Pancreas (tissue), 10 donors: ENCODE data around the gene ARFGEF3. TPM values are rescaled to one million over a fixed set of nuclear protein-coding genes. Genes with fewer than 3 reads are reported as not detected.

ENCODE experiments used
- ATAC-seq, 4 donors: fragments of 200-7000 bp; cut with Tn5 transposase; one replicate each; pipeline versions ENCODE4 v1.8.0 to v1.9.1; 2020; ENCODE audit warnings: mild to moderate bottlenecking in 4 of 4, moderate library complexity in 4 of 4
- DNase-seq, 6 donors: peaks; one replicate each; pipeline ENCODE4 v3.0.0-alpha.2; 2020
- FAIRE-seq: peaks from 2 replicates; lab custom pipeline; 2012; peaks lifted over from hg19 to GRCh38; lab: Jason Lieb, UNC
- H3K27ac ChIP-seq, 4 donors: fragments of 200-600 bp; sonication (generic); 1 replicate in 3 of 4; 2 replicates in 1 of 4; pipeline versions ENCODE4 v1.5.0 to v1.8.0; 2020
- H3K27me3 ChIP-seq, 4 donors: fragments of 200-600 bp; one replicate each; pipeline ENCODE4 v1.8.0; 2021
- H3K36me3 ChIP-seq, 3 donors: fragments of 200-600 bp; sonication (generic) in 1 of 3; one replicate each; pipeline versions ENCODE4 v1.5.0 to v1.8.0; 2020 to 2021
- H3K4me1 ChIP-seq, 3 donors: fragments of 200-600 bp; one replicate each; pipeline ENCODE4 v1.8.0; 2021
- H3K4me3 ChIP-seq, 4 donors: fragments of 200-600 bp; sonication (generic) in 2 of 4; one replicate each; pipeline versions ENCODE4 v1.5.0 to v1.8.0; 2020 to 2021
- H3K9me3 ChIP-seq, 4 donors: fragments of 200-600 bp; one replicate each; pipeline ENCODE4 v1.8.0; 2021
- CTCF ChIP-seq, 4 donors: fragments of 200-600 bp; sonication (generic) in 3 of 4; IDR thresholded peaks; one replicate each; pipeline versions ENCODE4 v1.5.0 to v1.8.0; 2021; ENCODE audit warnings: antibody characterized with exemption in 4 of 4
- WGBS, 2 donors: extraction: QIAGEN DNeasy Blood & Tissue Kit; methylation state at CpG; one replicate each; pipeline ENCODE4 v1.1.7; 2013; 5-methylcytosine and 5-hydroxymethylcytosine counted together
- intact Hi-C, 3 donors: fragments of 100-400 bp; cut with DNase I; formaldehyde crosslinking; loops; one replicate each; pipeline versions ENCODE4 v1.11.1 to v1.14.2; 2022
- polyA plus RNA-seq, 2 donors: library from polyadenylated mRNA; stranded (reverse); fragments of 200-250 nt; gene quantifications; one replicate each; pipeline ENCODE4 v1.2.3, GENCODE V29; 2013
- total RNA-seq, 6 donors: library from RNA; stranded (reverse); fragmentation: NEBNext Ultra II Directional in 4 of 6; extraction: Animal tissue kit (Norgen Biotek cat#: 25700) in 4 of 6; gene quantifications; one replicate each; pipeline versions ENCODE4 v1.2.1 to v1.2.4, GENCODE V29; 2021 to 2023
- donor health status: healthy with polysubstance abuse.
- donor health status: DM: no; HTN: no; CAD: no; lungs with moderate emphysema.
- donor health status: DM: no; HTN: no; CAD: no.
- donor health status: control.
- donor health status: control.
- donor health status: Bipolar disorder and iron deficiency.
- donor health status: DM: yes; HTN: yes; CAD: no.
- donor health status: DM: no; HTN: no; CAD: no.
- donor health status: DM: no; HTN: no; CAD: no.
- donor health status: DM: yes; HTN: yes; CAD: no.

ARFGEF3 gene
- total and polyA plus RNA-seq, 8 donors: 4.8 to 19.0 (median 15.7) TPM

GRCh38 chr6:138271451-138271850 lies 109.7 kb downstream of the ARFGEF3 start:
- Histone ChIP-seq H3K27ac (no peak overlapping the region), H3K36me3 (no peaks in the 10 kb centered on the region), H3K9me3 (no peaks in the 10 kb centered on the region), H3K27me3 (no peaks in the 10 kb centered on the region), H3K4me3 (no peak overlapping the region), H3K4me1 (peaks cover 0 to 5% (median 3%) of the 10 kb centered on the region in 3 donors)
- intact Hi-C loops: loop anchor here in 1 of 3 donors (10.0 kb wide), 1 partner anchor 157 kb away; no protein-coding TSS in a partner anchor
- no peak for TF ChIP-seq CTCF (IDR thresholded peaks at IDR 0.05)
- FAIRE-seq: no peak
- no peak for ATAC-seq
- 97 to 100% methylated on average over 1 of the region's 1 CpG for WGBS, 2 donors
- no peak for DNase-seq

- no peak for TF ChIP-seq CTCF (IDR thresholded peaks at IDR 0.05)
- H3K4me3 ChIP-seq: no peak overlapping the region
- DNase-seq: no peak
- intact Hi-C loops: loop anchor here in 1 of 3 donors (10.0 kb wide), 1 partner anchor 158 kb away; no protein-coding TSS in a partner anchor
- ATAC-seq: peak in 2 of 4 donors; percentile 39 to 63
- no peaks in the 10 kb centered on the region for H3K27me3 ChIP-seq
- no peaks in the 10 kb centered on the region for H3K9me3 ChIP-seq
- no peaks in the 10 kb centered on the region for H3K36me3 ChIP-seq
- no peak for FAIRE-seq
- H3K4me1 ChIP-seq: peaks cover 0 to 5% (median 3%) of the 10 kb centered on the region in 3 donors
- no peak overlapping the region for H3K27ac ChIP-seq
- 65 to 66% methylated on average over 8 of the region's 8 CpGs for WGBS, 2 donors
Observed at GRCh38 chr6:138272533-138273315, 111.0 kb downstream of the ARFGEF3 start.

GRCh38 chr6:138275976-138276375 lies 114.2 kb downstream of the ARFGEF3 start:
- no peak overlapping the region for H3K4me3 ChIP-seq
- H3K9me3 ChIP-seq: no peaks in the 10 kb centered on the region
- no peaks in the 10 kb centered on the region for H3K27me3 ChIP-seq
- DNase-seq (no peak), FAIRE-seq (no peak), ATAC-seq (no peak)
- H3K4me1 ChIP-seq: peaks cover 0 to 3% (median 0%) of the 10 kb centered on the region in 3 donors
- WGBS, 2 donors: 88 to 90% methylated on average over 3 of the region's 3 CpGs
- intact Hi-C loops: loop anchor here in 1 of 3 donors (10.0 kb wide), 1 partner anchor 161 kb away; no protein-coding TSS in a partner anchor
- TF ChIP-seq CTCF (IDR thresholded peaks at IDR 0.05): no peak
- no peak overlapping the region for H3K27ac ChIP-seq
- peaks cover 0 to 8% (median 0%) of the 10 kb centered on the region in 3 donors for H3K36me3 ChIP-seq

GRCh38 chr6:138277835-138278234 lies 116.1 kb downstream of the ARFGEF3 start:
- FAIRE-seq (no peak), ATAC-seq (no peak), DNase-seq (no peak)
- Histone ChIP-seq H3K4me3 (no peak overlapping the region), H3K4me1 (no peaks in the 10 kb centered on the region), H3K27me3 (no peaks in the 10 kb centered on the region), H3K9me3 (no peaks in the 10 kb centered on the region), H3K27ac (no peak overlapping the region), H3K36me3 (peaks cover 0 to 8% (median 0%) of the 10 kb centered on the region in 3 donors)
- no peak for TF ChIP-seq CTCF (IDR thresholded peaks at IDR 0.05)
- 94 to 100% methylated on average over 4 of the region's 4 CpGs for WGBS, 2 donors
- intact Hi-C loops: loop anchor here in 1 of 3 donors (10.0 kb wide), 1 partner anchor 163 kb away; no protein-coding TSS in a partner anchor
